A549 treated with RU486 at 1 μM for 4 hours (cell line): ENCODE measurements around the gene NARS2. TPM values are rescaled to one million over a fixed set of nuclear protein-coding genes. Genes with fewer than 3 reads are reported as not detected.

Experiments
- total RNA-seq: library from RNA; stranded (reverse); fragments of 200-300 nt; extraction: Qiagen RNA extraction; gene quantifications from 5 replicates; pipeline ENCODE4 v1.2.3, GENCODE V29; 2022; ENCODE audit warnings: low read depth

Gene NARS2, protein sequence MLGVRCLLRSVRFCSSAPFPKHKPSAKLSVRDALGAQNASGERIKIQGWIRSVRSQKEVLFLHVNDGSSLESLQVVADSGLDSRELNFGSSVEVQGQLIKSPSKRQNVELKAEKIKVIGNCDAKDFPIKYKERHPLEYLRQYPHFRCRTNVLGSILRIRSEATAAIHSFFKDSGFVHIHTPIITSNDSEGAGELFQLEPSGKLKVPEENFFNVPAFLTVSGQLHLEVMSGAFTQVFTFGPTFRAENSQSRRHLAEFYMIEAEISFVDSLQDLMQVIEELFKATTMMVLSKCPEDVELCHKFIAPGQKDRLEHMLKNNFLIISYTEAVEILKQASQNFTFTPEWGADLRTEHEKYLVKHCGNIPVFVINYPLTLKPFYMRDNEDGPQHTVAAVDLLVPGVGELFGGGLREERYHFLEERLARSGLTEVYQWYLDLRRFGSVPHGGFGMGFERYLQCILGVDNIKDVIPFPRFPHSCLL
- 15.8 to 27.2 TPM (median 17.1 TPM) in 5 replicates for total RNA-seq

DNA sequence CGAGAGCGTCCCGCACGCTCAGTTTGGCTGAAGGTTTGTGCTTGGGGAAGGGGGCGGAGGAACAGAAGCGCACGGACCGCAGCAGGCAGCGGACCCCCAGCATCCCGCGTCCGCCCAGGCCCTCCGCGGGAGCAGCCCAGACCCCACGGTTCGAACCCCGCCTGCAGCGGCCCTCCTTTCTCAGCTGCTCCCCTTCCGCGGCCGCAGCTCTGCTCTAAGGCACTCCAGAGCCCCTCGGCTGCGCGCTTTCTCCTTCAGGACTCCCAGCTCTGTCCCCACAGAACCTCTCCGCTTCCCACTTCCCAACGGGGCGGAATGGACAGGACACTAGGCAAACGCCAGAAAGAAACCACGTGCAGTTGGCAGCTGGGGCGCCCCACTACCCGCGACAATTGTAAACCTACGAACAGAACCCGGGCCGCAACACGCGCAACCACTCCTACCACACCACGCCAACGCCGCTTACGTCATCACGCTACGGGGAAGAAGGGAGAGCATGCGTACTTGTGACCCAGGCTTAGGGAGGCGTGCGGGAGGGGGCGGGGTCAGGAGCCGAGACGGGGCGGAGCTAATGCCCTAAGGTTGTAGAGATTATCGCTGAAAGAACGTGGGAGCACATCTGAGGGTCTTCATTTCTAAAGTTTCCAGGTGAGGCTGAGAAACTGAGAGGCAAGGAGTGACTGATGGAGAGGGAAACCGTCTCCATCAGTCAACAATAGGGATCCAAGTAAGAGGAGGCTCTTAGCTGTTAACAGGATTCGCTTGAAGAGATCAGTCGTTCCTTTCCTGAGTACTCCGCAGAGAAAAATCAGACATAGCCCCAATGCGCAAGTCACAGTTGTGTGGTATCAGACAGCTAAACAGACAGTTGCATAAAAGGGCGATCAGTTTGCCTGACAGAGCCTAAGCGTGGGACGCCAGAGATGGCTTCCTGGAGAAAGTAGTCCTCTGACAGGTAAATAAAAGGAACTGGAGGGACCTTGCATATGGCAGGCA lies at the start of gene NARS2:
NARS2 (minus strand) TSS at position 479 of the 996 bp plus-strand sequence; CDS start at position 103, 376 bp downstream.

DNA sequence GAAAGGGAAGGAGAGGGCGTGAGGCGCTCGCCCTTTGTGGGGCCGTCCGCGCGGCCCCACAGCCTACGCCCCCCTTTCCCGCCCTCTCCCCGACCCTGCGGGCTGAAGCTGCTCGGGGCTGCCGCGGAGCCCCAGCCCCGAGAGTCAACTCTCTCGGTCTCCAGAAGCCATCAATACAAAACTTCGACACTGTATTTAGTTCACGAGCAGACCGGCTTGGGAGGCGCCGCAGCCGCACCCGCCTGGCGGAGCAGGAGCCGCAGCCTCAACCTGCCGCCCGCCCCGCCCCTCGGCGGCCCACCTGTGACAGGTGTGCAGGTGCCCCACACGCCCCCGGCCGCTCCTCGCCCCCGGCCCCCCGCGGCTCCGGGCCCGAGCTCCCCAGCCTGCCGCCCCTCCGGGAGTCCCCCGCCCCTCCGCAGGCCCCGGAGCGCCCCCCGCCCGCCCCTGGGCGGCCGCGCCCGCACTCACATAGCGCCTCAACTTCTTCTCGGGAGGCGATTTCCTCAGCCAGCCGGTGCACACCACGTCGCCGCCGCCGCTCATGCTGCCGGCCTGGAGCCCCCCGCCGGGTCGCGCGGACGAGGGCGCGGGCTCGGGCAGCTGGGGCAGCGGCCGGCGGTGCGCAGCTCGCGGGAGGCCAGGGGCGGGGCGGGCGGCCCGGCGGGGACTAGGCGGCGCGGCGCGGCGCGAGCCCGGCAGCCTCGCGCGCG lies 157.3 kb downstream of the NARS2 start, which contains the start of gene GAB2:
GAB2 (minus strand) TSS at position 646 of the 713 bp plus-strand sequence; CDS start at position 546, 100 bp downstream.

Other genes with a start within 250 kb of the NARS2 start
- gene GAB2, start 157.0 kb downstream of the NARS2 start, total RNA-seq: 3.7 to 5.0 TPM (median 4.8 TPM) in 5 replicates